Endothelial cell of umbilical vein (primary cell): ENCODE data around the gene SLIT1. TPM values are rescaled to one million over a fixed set of nuclear protein-coding genes. Genes with fewer than 3 reads are reported as not detected.

Experiments
- BruUV-seq: library from RNA; stranded (reverse); fragments of 400-500 nt; replicated peaks from 2 replicates; lab custom pipeline; 2021; lab: Mats Ljungman, UMichigan
- CTCF ChIA-PET: fragments of 300-600, 350-600 bp; sonication (Branson Sonifier 250); formaldehyde crosslinking; loops from one replicate; lab custom pipeline; 2021; ENCODE audit warnings: antibody characterized with exemption, inconsistent platforms; lab: Charles Lee
- POLR2A ChIA-PET: fragments of 300-600, 350-600 bp; sonication (Branson Sonifier 250); formaldehyde crosslinking; loops from one replicate; lab custom pipeline; 2021; ENCODE audit warnings: antibody characterized with exemption, inconsistent platforms; lab: Charles Lee
- DNase-seq: peaks from one replicate; pipeline ENCODE4 v3.0.0-alpha.2; 2011; ENCODE audit warnings: low read depth, low spot score
- FAIRE-seq: peaks from 2 replicates; lab custom pipeline; 2011; peaks lifted over from hg19 to GRCh38; lab: Jason Lieb, UNC
- H2AFZ ChIP-seq: 2 replicates; pipeline ENCODE4 v1.6.0; 2012; ENCODE audit warnings: low read depth, low read length, control low read depth, inconsistent platforms
- H3K27ac ChIP-seq: 2 replicates; pipeline ENCODE4 v1.5.1; 2011; ENCODE audit warnings: low read depth, mild to moderate bottlenecking, control low read depth, low read length, moderate library complexity; ENCODE audit not compliant: insufficient read depth
- H3K27me3 ChIP-seq, 2 experiments: 2 replicates each; pipeline versions ENCODE4 v1.6.0 to v1.6.1; 2011; ENCODE audit warnings: low read length in 2 of 2, mixed read lengths in 1 of 2; ENCODE audit not compliant: control insufficient read depth in 2 of 2, insufficient read depth in 2 of 2
- H3K36me3 ChIP-seq, 2 experiments: 2 replicates in 1 of 2; 3 replicates in 1 of 2; pipeline ENCODE4 v1.5.1; 2011; ENCODE audit warnings: low read length in 2 of 2, mild to moderate bottlenecking in 1 of 2, moderate library complexity in 1 of 2; ENCODE audit not compliant: control insufficient read depth in 2 of 2, insufficient read depth in 2 of 2; ENCODE audit errors: extremely low read depth in 1 of 2
- H3K4me1 ChIP-seq: 3 replicates; pipeline ENCODE4 v1.5.1; 2011; ENCODE audit warnings: mild to moderate bottlenecking, low read length; ENCODE audit not compliant: control insufficient read depth, insufficient read depth; ENCODE audit errors: extremely low read depth
- H3K4me2 ChIP-seq: 2 replicates; pipeline ENCODE4 v1.6.1; 2011; ENCODE audit warnings: low read length, control low read depth, mixed read lengths; ENCODE audit not compliant: insufficient read depth
- H3K4me3 ChIP-seq, 3 experiments: fragments of 200-600 bp in 1 of 3; sonication (generic), shearing (Covaris generic) in 1 of 3; replicated peaks in 1 of 3; 2 replicates each; pipeline ENCODE4 v1.5.1; 2011 to 2016; ENCODE audit warnings: control low read depth in 3 of 3, low read length in 3 of 3, mild to moderate bottlenecking in 2 of 3, inconsistent platforms in 1 of 3, low read depth in 1 of 3, moderate library complexity in 1 of 3; ENCODE audit not compliant: insufficient read depth in 1 of 3
- H3K79me2 ChIP-seq: 2 replicates; pipeline ENCODE4 v1.6.0; 2012; ENCODE audit warnings: low read length, inconsistent platforms; ENCODE audit not compliant: control insufficient read depth, insufficient read depth
- H3K9ac ChIP-seq: replicated peaks from 2 replicates; pipeline ENCODE3; 2011; ENCODE audit warnings: low read length, control low read depth; ENCODE audit not compliant: insufficient read depth; ENCODE audit errors: extremely low read depth
- H3K9me1 ChIP-seq: replicated peaks from 3 replicates; pipeline ENCODE4 v1.6.0; 2011; ENCODE audit warnings: mild to moderate bottlenecking, low read length; ENCODE audit not compliant: control insufficient read depth, insufficient read depth; ENCODE audit errors: extremely low read depth
- H3K9me3 ChIP-seq: replicated peaks from 2 replicates; pipeline ENCODE4 v1.5.1; 2012; ENCODE audit warnings: low read length, inconsistent platforms; ENCODE audit not compliant: control insufficient read depth, insufficient read depth
- H4K20me1 ChIP-seq: replicated peaks from 2 replicates; pipeline ENCODE3; 2011; ENCODE audit warnings: mild to moderate bottlenecking, low read length; ENCODE audit not compliant: control insufficient read depth, insufficient read depth; ENCODE audit errors: extremely low read depth
- FOS ChIP-seq: IDR thresholded peaks from 2 replicates; pipeline ENCODE4 v1.6.1; 2011; ENCODE audit warnings: mild to moderate bottlenecking, low read length, moderate library complexity, borderline replicate concordance; ENCODE audit not compliant: insufficient read depth
- JUN ChIP-seq: IDR thresholded peaks from 2 replicates; pipeline ENCODE4 v1.6.1; 2011; ENCODE audit warnings: borderline replicate concordance, low read depth; ENCODE audit not compliant: insufficient read length, insufficient read depth
- POLR2A ChIP-seq: IDR thresholded peaks from 2 replicates; pipeline ENCODE4 v1.6.1; 2012; ENCODE audit warnings: low read depth, mild to moderate bottlenecking, control low read depth, low read length
- POLR2AphosphoS5 ChIP-seq: IDR thresholded peaks from 2 replicates; pipeline ENCODE4 v1.6.1; 2012; ENCODE audit warnings: low read depth, mild to moderate bottlenecking, control low read depth, low read length, moderate library complexity; ENCODE audit not compliant: insufficient read depth
- dilution Hi-C: fragments of 300-500 bp; cut with MboI; formaldehyde crosslinking; loops from one replicate; pipeline ENCODE4 v1.15.0; 2019; ENCODE audit warnings: low sequenced_read_pairs; ENCODE audit not compliant: extremely low pct_ligation_motif_present
- intact Hi-C: fragments of 100-400 bp; cut with micrococcal nuclease; formaldehyde crosslinking; loops from one replicate; pipeline ENCODE4 v1.10.0; 2022
- polyA plus RNA-seq, 4 experiments: library from polyadenylated mRNA; depleted of rRNA in 3 of 4; stranded (reverse) in 3 of 4; unstranded in 1 of 4; fragments of >200 nt; gene quantifications; 2 replicates each; pipeline versions ENCODE4 v1.2.1 to v1.2.3, GENCODE V29; 2011 to 2012; ENCODE audit warnings: missing spikeins in 1 of 4
- total RNA-seq: library from RNA; stranded (reverse); gene quantifications from 2 replicates; pipeline ENCODE4 v1.2.3, GENCODE V29; 2021

The SLIT1 gene
- total and polyA plus RNA-seq, 2 donors (not counting 3 experiments of a cell fraction or from before 2014, with no cell fraction given): 0.04 to 0.20 TPM

GRCh38 chr10:97111615-97112014 lies 74.1 kb downstream of the SLIT1 start:
- H3K4me3 ChIP-seq: no peak overlapping the region
- H3K27me3 ChIP-seq: peaks cover 2 to 4% of the 10 kb centered on the region in 2 experiments
- CTCF ChIA-PET: interaction anchor here (1.6 to 2.0 kb wide), 2 partner anchors 39 kb away, joined by 4 to 6 read pairs; no protein-coding TSS in a partner anchor
- H3K27ac ChIP-seq: no peak overlapping the region
- no peak overlapping the region for H3K4me2 ChIP-seq
- no peak overlapping the region for H3K9ac ChIP-seq
- TF ChIP-seq FOS: no peak
- intact Hi-C loops (no loop called here), dilution Hi-C loops (no loop called here)
- H2AFZ ChIP-seq: no peak overlapping the region
- H3K36me3 ChIP-seq: no peaks in the 10 kb centered on the region
- FAIRE-seq (no peak), DNase-seq (no peak)
- H3K79me2 ChIP-seq: no peaks in the 10 kb centered on the region
- H3K4me1 ChIP-seq: no peaks in the 10 kb centered on the region
- no peaks in the 10 kb centered on the region for H4K20me1 ChIP-seq
- BruUV-seq: no TSS peak
- POLR2A ChIA-PET: no interaction called here
- no peaks in the 10 kb centered on the region for H3K9me1 ChIP-seq
- H3K9me3 ChIP-seq: no peaks in the 10 kb centered on the region

- Histone ChIP-seq H3K27me3 (peaks cover 2 to 4% of the 10 kb centered on the region in 2 experiments), H3K27ac (no peak overlapping the region), H3K9me1 (no peaks in the 10 kb centered on the region), H3K79me2 (no peaks in the 10 kb centered on the region), H3K4me2 (no peak overlapping the region), H3K9me3 (no peaks in the 10 kb centered on the region), H4K20me1 (no peaks in the 10 kb centered on the region), H3K36me3 (no peaks in the 10 kb centered on the region), H2AFZ (no peak overlapping the region), H3K4me3 (no peak overlapping the region), H3K9ac (no peak overlapping the region), H3K4me1 (no peaks in the 10 kb centered on the region)
- no TSS peak for BruUV-seq
- ChIA-PET CTCF (interaction anchor here (1.4 to 3.0 kb wide), 2 partner anchors 13 to 37 kb away, joined by 3 to 13 read pairs; no protein-coding TSS in a partner anchor), POLR2A (no interaction called here)
- FAIRE-seq (no peak), DNase-seq (no peak)
- TF ChIP-seq JUN (no peak), POLR2AphosphoS5 (no peak), POLR2A (no peak)
- intact Hi-C loops (no loop called here), dilution Hi-C loops (no loop called here)
Observed at GRCh38 chr10:97109547-97109946, 76.2 kb downstream of the SLIT1 start.
